HG03439 (cell line): Measurements from ENCODE around the gene SLC10A1.
"Not testable (repeated sequence)": the region's sequence is repeated elsewhere in the genome, so short reads cannot be mapped to it uniquely, and the experiment has no call there.

Source experiments
- ATAC-seq: cut with Tn5 transposase; IDR thresholded peaks from one replicate; pipeline ENCODE4 v1.9.1; 2021; ENCODE audit warnings: mild to moderate bottlenecking, moderate library complexity; ENCODE audit not compliant: unreplicated experiment

SLC10A1 gene

GRCh38 chr14:69796797-69797500 is at the start of gene SLC10A1:
SLC10A1 (minus strand) TSS chr14:69797241; CDS start chr14:69797155, 86 bp downstream.
- no peak for ATAC-seq

- ATAC-seq: no peak
Observed at GRCh38 chr14:69845787-69846186, 48.7 kb upstream of the SLC10A1 start.

- no peak for ATAC-seq
Observed at GRCh38 chr14:69845050-69845581, 48.1 kb upstream of the SLC10A1 start.

- ATAC-seq: no peak
Observed at GRCh38 chr14:69844171-69844570, 47.1 kb upstream of the SLC10A1 start.

GRCh38 chr14:69842686-69843420 is 45.8 kb upstream of the SLC10A1 start:
- ATAC-seq: no peak

- ATAC-seq: no peak
Observed at GRCh38 chr14:69841656-69842055, 44.6 kb upstream of the SLC10A1 start.

- no peak for ATAC-seq
Observed at GRCh38 chr14:69839661-69840060, 42.6 kb upstream of the SLC10A1 start.

GRCh38 chr14:69838881-69839416 is 41.9 kb upstream of the SLC10A1 start:
- no peak for ATAC-seq

- ATAC-seq: no peak
Observed at GRCh38 chr14:69828879-69829278, 31.8 kb upstream of the SLC10A1 start.

GRCh38 chr14:69828354-69828753 is 31.3 kb upstream of the SLC10A1 start:
- no peak for ATAC-seq

GRCh38 chr14:69827560-69827959 is 30.5 kb upstream of the SLC10A1 start:
- no peak for ATAC-seq

- ATAC-seq: no peak
Observed at GRCh38 chr14:69822456-69822855, 25.4 kb upstream of the SLC10A1 start.

- no peak for ATAC-seq
Observed at GRCh38 chr14:69820991-69821390, 23.9 kb upstream of the SLC10A1 start.

GRCh38 chr14:69819607-69820006 is 22.6 kb upstream of the SLC10A1 start:
- no peak for ATAC-seq

- ATAC-seq: no peak
Observed at GRCh38 chr14:69818758-69819191, 21.7 kb upstream of the SLC10A1 start.

- no peak for ATAC-seq
Observed at GRCh38 chr14:69816216-69816615, 19.2 kb upstream of the SLC10A1 start.

- ATAC-seq: no peak
Observed at GRCh38 chr14:69815556-69815955, 18.5 kb upstream of the SLC10A1 start.

GRCh38 chr14:69814397-69814796 is 17.4 kb upstream of the SLC10A1 start:
- no peak for ATAC-seq

- ATAC-seq: not testable (repeated sequence)
Observed at GRCh38 chr14:69813346-69813745, 16.3 kb upstream of the SLC10A1 start.

GRCh38 chr14:69812711-69813110 is 15.7 kb upstream of the SLC10A1 start:
- no peak for ATAC-seq

- ATAC-seq: no peak
Observed at GRCh38 chr14:69811868-69812252, 14.8 kb upstream of the SLC10A1 start.
